A549 treated with GW870086 at 1 μM for 4 hours (cell line): Measurements from ENCODE around the gene CYYR1. TPM values are rescaled to one million over a fixed set of nuclear protein-coding genes. Genes with fewer than 3 reads are reported as not detected.

ENCODE experiments used
- total RNA-seq: library from RNA; stranded (reverse); fragments of 200-300 nt; extraction: Qiagen RNA extraction; gene quantifications from 5 replicates; pipeline ENCODE4 v1.2.3, GENCODE V29; 2022; ENCODE audit warnings: low read depth

Gene CYYR1
- not detected in 5 replicates for total RNA-seq

DNA sequence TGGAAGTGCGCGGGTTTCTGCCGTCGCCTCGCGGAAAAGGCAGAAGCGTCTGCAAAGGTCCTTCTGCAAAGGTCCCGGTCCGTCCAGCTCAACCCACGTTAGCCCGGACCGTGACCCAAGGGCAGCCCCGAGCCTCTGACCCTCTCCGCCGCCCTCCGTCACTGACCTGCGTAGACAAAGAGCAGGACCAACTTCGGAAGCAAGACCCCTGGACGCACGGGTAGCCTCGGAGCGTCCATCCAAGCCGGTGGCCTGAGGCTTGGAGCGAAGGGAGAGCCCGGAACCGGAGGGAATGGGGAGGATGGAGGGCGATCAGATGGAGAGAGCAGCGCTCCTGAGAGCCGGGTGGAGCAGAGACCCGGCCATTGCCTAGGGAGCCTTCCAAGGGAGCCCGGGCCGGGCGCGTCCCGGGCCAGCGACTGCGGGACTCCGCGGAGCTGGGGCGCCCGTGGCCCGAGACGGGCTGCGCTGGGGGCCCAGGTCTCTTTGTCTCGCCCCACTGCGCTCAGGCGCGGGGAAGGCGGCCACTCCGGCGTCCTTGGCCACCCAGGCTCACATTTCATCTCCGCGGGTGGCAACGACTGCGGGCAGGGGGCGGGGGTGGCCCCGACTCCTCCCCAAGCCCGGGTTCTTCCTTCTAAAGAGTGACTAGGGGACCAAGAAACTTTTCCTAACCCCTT lies at the start of gene CYYR1:
Gene CYYR1, minus strand, starts transcription at position 585 of the 680 bp plus-strand sequence. Its CDS starts 346 bp downstream, at position 239.

